IMR-90 (cell line): ENCODE data around the gene MAP2K2. TPM values are rescaled to one million over a fixed set of nuclear protein-coding genes. Genes with fewer than 3 reads are reported as not detected.

Experiments used
- ATAC-seq: fragments of 200-7000 bp; cut with Tn5 transposase; 2 replicates; pipeline ENCODE4 v1.9.1; 2020; ENCODE audit warnings: low read depth, mild to moderate bottlenecking, moderate library complexity
- BruUV-seq: library from RNA; stranded (reverse); fragments of 400-500 nt; replicated peaks from 2 replicates; lab custom pipeline; 2021; lab: Mats Ljungman, UMichigan
- CTCF ChIA-PET: fragments of 300-600 bp; formaldehyde crosslinking; extraction: SDS; loops from one replicate; lab custom pipeline; 2021; ENCODE audit warnings: antibody characterized with exemption; lab: Yijun Ruan, JAX
- POLR2A ChIA-PET: fragments of 300-600 bp; sonication (Branson Sonifier 250); formaldehyde crosslinking; loops from one replicate; lab custom pipeline; 2022; ENCODE audit warnings: antibody characterized with exemption; ENCODE audit not compliant: unreplicated experiment; lab: Charles Lee
- DNase-seq: peaks from one replicate; pipeline ENCODE4 v3.0.0; 2013
- H2AFZ ChIP-seq: replicated peaks from 2 replicates; pipeline ENCODE3; 2013; ENCODE audit warnings: low read length, mild to moderate bottlenecking; ENCODE audit not compliant: poor library complexity
- H2AK5ac ChIP-seq: 2 replicates; pipeline ENCODE4 v1.6.1; 2013; ENCODE audit warnings: low read depth, low read length, inconsistent platforms
- H2AK9ac ChIP-seq: replicated peaks from 2 replicates; pipeline ENCODE3; 2013; ENCODE audit warnings: mild to moderate bottlenecking, low read depth, low read length, moderate library complexity; ENCODE audit not compliant: poor library complexity
- H2BK120ac ChIP-seq: 2 replicates; pipeline ENCODE4 v1.6.1; 2013; ENCODE audit warnings: low read depth, low read length, inconsistent platforms
- H2BK15ac ChIP-seq: 3 replicates; pipeline ENCODE4 v1.6.1; 2013; ENCODE audit warnings: low read depth, low read length, inconsistent platforms
- H2BK20ac ChIP-seq: 2 replicates; pipeline ENCODE4 v1.6.1; 2013; ENCODE audit warnings: low read depth, mild to moderate bottlenecking, inconsistent platforms, low read length, moderate library complexity
- H2BK5ac ChIP-seq: 2 replicates; pipeline ENCODE4 v1.6.1; 2013; ENCODE audit warnings: mild to moderate bottlenecking, low read depth, low read length, inconsistent platforms; ENCODE audit not compliant: poor library complexity, severe bottlenecking
- H3K14ac ChIP-seq: replicated peaks from 2 replicates; pipeline ENCODE4 v1.6.1; 2013; ENCODE audit warnings: low read depth, low read length, inconsistent platforms
- H3K18ac ChIP-seq: 2 replicates; pipeline ENCODE4 v1.6.1; 2013; ENCODE audit warnings: low read depth, low read length, control low read depth
- H3K23ac ChIP-seq: 2 replicates; pipeline ENCODE4 v1.6.1; 2013; ENCODE audit warnings: low read depth, low read length, inconsistent platforms
- H3K27ac ChIP-seq: 2 replicates; pipeline ENCODE4 v1.5.1; 2013; ENCODE audit warnings: mild to moderate bottlenecking, control low read depth, low read length; ENCODE audit not compliant: insufficient read depth
- H3K27me3 ChIP-seq: 2 replicates; pipeline ENCODE4 v1.6.1; 2013; ENCODE audit warnings: low read length; ENCODE audit not compliant: control insufficient read depth, insufficient read depth
- H3K36me3 ChIP-seq: 2 replicates; pipeline ENCODE4 v1.6.1; 2013; ENCODE audit warnings: low read length, mixed read lengths; ENCODE audit not compliant: control insufficient read depth, insufficient read depth
- H3K4ac ChIP-seq: 2 replicates; pipeline ENCODE4 v1.6.1; 2013; ENCODE audit warnings: low read depth, low read length, inconsistent platforms
- H3K4me1 ChIP-seq: 2 replicates; pipeline ENCODE4 v1.6.1; 2013; ENCODE audit warnings: low read length, mixed read lengths; ENCODE audit not compliant: control insufficient read depth, insufficient read depth
- H3K4me2 ChIP-seq: 2 replicates; pipeline ENCODE4 v1.6.1; 2013; ENCODE audit warnings: low read depth, mild to moderate bottlenecking, control low read depth, low read length, moderate library complexity
- H3K4me3 ChIP-seq: 2 replicates; pipeline ENCODE4 v1.5.1; 2013; ENCODE audit warnings: low read depth, mild to moderate bottlenecking, control low read depth, low read length, moderate library complexity; ENCODE audit not compliant: insufficient read depth
- H3K56ac ChIP-seq: 2 replicates; pipeline ENCODE4 v1.6.1; 2013; ENCODE audit warnings: low read length, inconsistent platforms; ENCODE audit not compliant: insufficient read depth; ENCODE audit errors: extremely low read depth
- H3K79me1 ChIP-seq, 2 experiments: 2 replicates each; pipeline ENCODE4 v1.6.1; 2013; ENCODE audit warnings: low read length in 2 of 2, inconsistent platforms in 1 of 2, low read depth in 1 of 2
- H3K9ac ChIP-seq: 2 replicates; pipeline ENCODE4 v1.6.1; 2013; ENCODE audit warnings: low read depth, low read length, control low read depth
- H3K9me1 ChIP-seq: 2 replicates; pipeline ENCODE4 v1.6.1; 2013; ENCODE audit warnings: low read length, inconsistent platforms; ENCODE audit not compliant: insufficient read depth
- H3K9me3 ChIP-seq: 2 replicates; pipeline ENCODE4 v1.6.1; 2013; ENCODE audit warnings: low read length; ENCODE audit not compliant: control insufficient read depth, insufficient read depth
- H4K20me1 ChIP-seq: 2 replicates; pipeline ENCODE4 v1.6.1; 2013; ENCODE audit warnings: low read length, inconsistent platforms; ENCODE audit not compliant: insufficient read depth
- H4K5ac ChIP-seq: 2 replicates; pipeline ENCODE4 v1.6.1; 2013; ENCODE audit warnings: mild to moderate bottlenecking, low read depth, low read length, control low read depth
- H4K8ac ChIP-seq, 2 experiments: 2 replicates each; pipeline ENCODE4 v1.6.1; 2013; ENCODE audit warnings: low read depth in 2 of 2, low read length in 2 of 2, control low read depth in 1 of 2, inconsistent platforms in 1 of 2
- H4K91ac ChIP-seq: 2 replicates; pipeline ENCODE4 v1.6.1; 2013; ENCODE audit warnings: low read depth, low read length, inconsistent platforms; ENCODE audit not compliant: insufficient read depth
- BHLHE40 ChIP-seq: fragments of 150-350 bp; IDR thresholded peaks from 2 replicates; pipeline ENCODE4 v1.6.1; 2016; ENCODE audit warnings: mild to moderate bottlenecking, low read depth, low read length
- CEBPB ChIP-seq: IDR thresholded peaks from 2 replicates; pipeline ENCODE4 v1.6.1; 2012; ENCODE audit warnings: low read depth, low read length, improper control_type of control experiment
- CHD1 ChIP-seq: IDR thresholded peaks from 2 replicates; pipeline ENCODE4 v1.6.1; 2012; ENCODE audit warnings: low read depth, low read length, improper control_type of control experiment
- ELK1 ChIP-seq: fragments of 150-350 bp; IDR thresholded peaks from 2 replicates; pipeline ENCODE4 v1.6.1; 2016; ENCODE audit warnings: low read depth, mild to moderate bottlenecking, low read length, moderate library complexity, borderline replicate concordance
- FOS ChIP-seq: fragments of 150-350 bp; IDR thresholded peaks from 2 replicates; pipeline ENCODE4 v1.6.1; 2016; ENCODE audit warnings: low read depth, low read length
- MAFK ChIP-seq: IDR thresholded peaks from 2 replicates; pipeline ENCODE4 v1.6.1; 2012; ENCODE audit warnings: low read depth, low read length, improper control_type of control experiment
- MAZ ChIP-seq: IDR thresholded peaks from 2 replicates; pipeline ENCODE4 v1.6.1; 2012; ENCODE audit warnings: low read depth, mild to moderate bottlenecking, low read length, improper control_type of control experiment, moderate library complexity, borderline replicate concordance
- MXI1 ChIP-seq: IDR thresholded peaks from 2 replicates; pipeline ENCODE4 v1.6.1; 2012; ENCODE audit warnings: low read depth, mild to moderate bottlenecking, low read length, moderate library complexity, borderline replicate concordance
- NFE2L2 ChIP-seq: fragments of 150-350 bp; IDR thresholded peaks from 2 replicates; pipeline ENCODE4 v1.6.1; 2016; ENCODE audit warnings: low read depth, mild to moderate bottlenecking, low read length
- POLR2A ChIP-seq: IDR thresholded peaks from 2 replicates; pipeline ENCODE4 v1.6.1; 2012; ENCODE audit warnings: mild to moderate bottlenecking, low read depth, low read length
- RAD21 ChIP-seq: IDR thresholded peaks from 2 replicates; pipeline ENCODE4 v1.6.1; 2012; ENCODE audit warnings: low read length, improper control_type of control experiment
- RCOR1 ChIP-seq: IDR thresholded peaks from 2 replicates; pipeline ENCODE4 v1.6.1; 2012; ENCODE audit warnings: mild to moderate bottlenecking, low read length, improper control_type of control experiment; ENCODE audit not compliant: insufficient replicate concordance
- RFX5 ChIP-seq: IDR thresholded peaks from 2 replicates; pipeline ENCODE4 v1.8.0; 2012; ENCODE audit warnings: low read depth, mild to moderate bottlenecking, low read length, moderate library complexity
- SMC3 ChIP-seq: fragments of 150-350 bp; IDR thresholded peaks from 2 replicates; pipeline ENCODE4 v1.6.1; 2016; ENCODE audit warnings: low read depth, mild to moderate bottlenecking, antibody characterized with exemption, low read length, moderate library complexity
- USF2 ChIP-seq: fragments of 150-350 bp; IDR thresholded peaks from 2 replicates; pipeline ENCODE4 v1.6.1; 2017; ENCODE audit warnings: mild to moderate bottlenecking, antibody characterized with exemption, low read length, low read depth
- WGBS, 2 experiments: methylation state at CpG; one replicate each; pipeline versions ENCODE4 v1.1.5 to v1.1.7; 2013; ENCODE audit warnings: missing lambda C conversion rate in 2 of 2; ENCODE audit not compliant: insufficient read length in 1 of 2; ENCODE audit errors: extremely low coverage in 2 of 2; 5-methylcytosine and 5-hydroxymethylcytosine counted together
- dilution Hi-C: fragments of 300-500 bp; cut with HindIII; formaldehyde crosslinking; loops from one replicate; pipeline ENCODE4 v1.14.3; 2018; ENCODE audit warnings: low sequenced_read_pairs; ENCODE audit not compliant: unreplicated experiment
- in situ Hi-C: fragments of 300-500 bp; cut with MboI; formaldehyde crosslinking; loops from 3 replicates; pipeline ENCODE4 v1.14.3; 2019; ENCODE audit warnings: low sequenced_read_pairs, inconsistent platforms, mixed read lengths
- intact Hi-C: fragments of 100-400 bp; cut with micrococcal nuclease; formaldehyde crosslinking; loops from 2 replicates; pipeline ENCODE4 v1.10.0; 2022
- polyA plus RNA-seq, 3 experiments: library from polyadenylated mRNA; depleted of rRNA; stranded (reverse); fragments of >200 nt; gene quantifications; 2 replicates each; pipeline ENCODE4 v1.2.3, GENCODE V29; 2012; ENCODE audit warnings: low replicate concordance in 1 of 3
- total RNA-seq: library from RNA; depleted of rRNA; stranded (reverse); fragments of >200 nt; gene quantifications from 2 replicates; pipeline ENCODE4 v1.2.3, GENCODE V29; 2012

Gene MAP2K2
- total and polyA plus RNA-seq, 2 of the 4 experiments (the other 2 are of a cell fraction), result 115 to 151 TPM

DNA sequence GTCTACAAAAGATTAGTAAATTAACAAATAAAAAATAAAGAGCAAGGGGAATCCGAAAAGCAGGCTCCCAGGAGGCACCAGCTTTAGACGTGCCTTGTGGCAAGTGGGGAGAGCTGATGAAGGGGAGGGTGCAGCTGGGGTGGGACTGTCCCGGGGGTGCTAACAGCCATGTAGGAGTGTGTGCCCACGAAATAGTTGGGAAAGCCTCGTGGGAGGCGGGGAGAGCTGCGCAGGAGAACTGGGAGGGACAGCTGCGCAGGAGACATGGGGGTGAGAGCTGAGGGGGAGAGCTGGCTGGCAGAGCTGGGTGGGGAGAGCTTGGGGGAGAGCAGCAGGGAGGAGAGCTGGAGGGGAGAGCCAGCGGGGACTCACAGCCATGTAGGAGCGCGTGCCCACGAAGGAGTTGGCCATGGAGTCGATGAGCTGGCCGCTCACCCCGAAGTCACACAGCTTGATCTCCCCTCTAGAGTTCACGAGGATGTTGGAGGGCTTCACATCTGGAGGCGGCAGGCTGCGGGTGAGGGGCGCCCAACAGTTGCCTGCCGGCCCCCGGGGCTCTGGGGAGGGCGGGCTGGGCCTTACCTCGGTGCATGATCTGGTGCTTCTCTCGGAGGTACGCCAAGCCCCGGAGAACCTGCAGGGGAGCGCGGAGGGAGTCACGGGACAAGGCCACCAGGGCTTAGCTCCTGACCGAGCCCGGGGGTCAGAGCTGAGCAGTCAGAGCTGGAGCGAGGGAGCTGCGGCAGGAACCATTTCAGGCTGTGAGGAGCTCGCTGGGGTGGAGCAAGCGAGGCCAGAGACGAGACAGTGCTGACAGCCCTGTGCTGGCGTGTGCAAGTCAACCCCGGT, 23.1 kb downstream of the MAP2K2 start:
- Histone ChIP-seq H4K8ac (no peak overlapping the region), H2AFZ (no peak overlapping the region), H3K4me3 (no peak overlapping the region), H3K36me3 (peaks cover 67% of the 10 kb centered on the region), H3K4me2 (no peak overlapping the region), H4K91ac (no peak overlapping the region), H2AK9ac (no peak overlapping the region), H2AK5ac (no peak overlapping the region), H4K5ac (no peak overlapping the region), H2BK15ac (no peak overlapping the region), H3K27ac (no peak overlapping the region), H3K4me1 (peaks cover 2% of the 10 kb centered on the region), H3K9me1 (peaks cover 11% of the 10 kb centered on the region; the same call in 1 of the 2 replicates), H2BK120ac (no peak overlapping the region), H2BK5ac (no peak overlapping the region), H3K14ac (no peak overlapping the region), H3K9ac (no peak overlapping the region), H3K56ac (no peak overlapping the region), H4K20me1 (peaks cover 7% of the 10 kb centered on the region), H3K23ac (no peak overlapping the region), H2BK20ac (no peak overlapping the region), H3K27me3 (no peaks in the 10 kb centered on the region), H3K4ac (no peak overlapping the region), H3K9me3 (no peaks in the 10 kb centered on the region), H3K18ac (no peak overlapping the region), H3K79me1 (peaks cover 4 to 28% of the 10 kb centered on the region in 2 experiments; a peak in 3 of 4 replicates)
- no TSS peak for BruUV-seq
- ChIA-PET POLR2A (no interaction called here), CTCF (no interaction called here)
- dilution Hi-C loops, result no loop called here
- in situ Hi-C loops, result no loop called here
- ATAC-seq (no peak), DNase-seq (no peak)
- 98% methylated on average over 19 of the region's 38 CpGs; no CpG with 5 or more reads in 1 of the 2 experiments for WGBS, 2 experiments
- intact Hi-C loops, result no loop called here
- TF ChIP-seq POLR2A (no peak), RCOR1 (no peak), MXI1 (no peak), RFX5 (no peak), BHLHE40 (no peak), RAD21 (no peak), ELK1 (no peak), CHD1 (no peak), FOS (no peak), MAZ (no peak), NFE2L2 (no peak), USF2 (no peak), MAFK (no peak), SMC3 (no peak), CEBPB (no peak)
